Endothelial cell of umbilical vein (primary cell): ENCODE results near the gene CLGN. TPM values are rescaled to one million over a fixed set of nuclear protein-coding genes. Genes with fewer than 3 reads are reported as not detected.

ENCODE experiments used
- BruUV-seq: library from RNA; stranded (reverse); fragments of 400-500 nt; replicated peaks from 2 replicates; lab custom pipeline; 2021; lab: Mats Ljungman, UMichigan
- CTCF ChIA-PET: fragments of 300-600, 350-600 bp; sonication (Branson Sonifier 250); formaldehyde crosslinking; loops from one replicate; lab custom pipeline; 2021; ENCODE audit warnings: antibody characterized with exemption, inconsistent platforms; lab: Charles Lee
- POLR2A ChIA-PET: fragments of 300-600, 350-600 bp; sonication (Branson Sonifier 250); formaldehyde crosslinking; loops from one replicate; lab custom pipeline; 2021; ENCODE audit warnings: antibody characterized with exemption, inconsistent platforms; lab: Charles Lee
- DNase-seq: peaks from one replicate; pipeline ENCODE4 v3.0.0-alpha.2; 2011; ENCODE audit warnings: low read depth, low spot score
- FAIRE-seq: peaks from 2 replicates; lab custom pipeline; 2011; peaks lifted over from hg19 to GRCh38; lab: Jason Lieb, UNC
- H2AFZ ChIP-seq: 2 replicates; pipeline ENCODE4 v1.6.0; 2012; ENCODE audit warnings: low read depth, low read length, control low read depth, inconsistent platforms
- H3K27ac ChIP-seq: 2 replicates; pipeline ENCODE4 v1.5.1; 2011; ENCODE audit warnings: low read depth, mild to moderate bottlenecking, control low read depth, low read length, moderate library complexity; ENCODE audit not compliant: insufficient read depth
- H3K27me3 ChIP-seq, 2 experiments: 2 replicates each; pipeline versions ENCODE4 v1.6.0 to v1.6.1; 2011; ENCODE audit warnings: low read length in 2 of 2, mixed read lengths in 1 of 2; ENCODE audit not compliant: control insufficient read depth in 2 of 2, insufficient read depth in 2 of 2
- H3K36me3 ChIP-seq, 2 experiments: 2 replicates in 1 of 2; 3 replicates in 1 of 2; pipeline ENCODE4 v1.5.1; 2011; ENCODE audit warnings: low read length in 2 of 2, mild to moderate bottlenecking in 1 of 2, moderate library complexity in 1 of 2; ENCODE audit not compliant: control insufficient read depth in 2 of 2, insufficient read depth in 2 of 2; ENCODE audit errors: extremely low read depth in 1 of 2
- H3K4me1 ChIP-seq: 3 replicates; pipeline ENCODE4 v1.5.1; 2011; ENCODE audit warnings: mild to moderate bottlenecking, low read length; ENCODE audit not compliant: control insufficient read depth, insufficient read depth; ENCODE audit errors: extremely low read depth
- H3K4me2 ChIP-seq: 2 replicates; pipeline ENCODE4 v1.6.1; 2011; ENCODE audit warnings: low read length, control low read depth, mixed read lengths; ENCODE audit not compliant: insufficient read depth
- H3K4me3 ChIP-seq, 3 experiments: fragments of 200-600 bp in 1 of 3; sonication (generic), shearing (Covaris generic) in 1 of 3; replicated peaks in 1 of 3; 2 replicates each; pipeline ENCODE4 v1.5.1; 2011 to 2016; ENCODE audit warnings: control low read depth in 3 of 3, low read length in 3 of 3, mild to moderate bottlenecking in 2 of 3, inconsistent platforms in 1 of 3, low read depth in 1 of 3, moderate library complexity in 1 of 3; ENCODE audit not compliant: insufficient read depth in 1 of 3
- H3K79me2 ChIP-seq: 2 replicates; pipeline ENCODE4 v1.6.0; 2012; ENCODE audit warnings: low read length, inconsistent platforms; ENCODE audit not compliant: control insufficient read depth, insufficient read depth
- H3K9ac ChIP-seq: replicated peaks from 2 replicates; pipeline ENCODE3; 2011; ENCODE audit warnings: low read length, control low read depth; ENCODE audit not compliant: insufficient read depth; ENCODE audit errors: extremely low read depth
- H3K9me1 ChIP-seq: replicated peaks from 3 replicates; pipeline ENCODE4 v1.6.0; 2011; ENCODE audit warnings: mild to moderate bottlenecking, low read length; ENCODE audit not compliant: control insufficient read depth, insufficient read depth; ENCODE audit errors: extremely low read depth
- H3K9me3 ChIP-seq: replicated peaks from 2 replicates; pipeline ENCODE4 v1.5.1; 2012; ENCODE audit warnings: low read length, inconsistent platforms; ENCODE audit not compliant: control insufficient read depth, insufficient read depth
- H4K20me1 ChIP-seq: replicated peaks from 2 replicates; pipeline ENCODE3; 2011; ENCODE audit warnings: mild to moderate bottlenecking, low read length; ENCODE audit not compliant: control insufficient read depth, insufficient read depth; ENCODE audit errors: extremely low read depth
- CTCF ChIP-seq, 2 donors: IDR thresholded peaks; 1 replicate in 1 of 2; 2 replicates in 1 of 2; pipeline ENCODE4 v1.5.1; 2011; ENCODE audit warnings: low read length in 2 of 2, mild to moderate bottlenecking in 2 of 2, moderate library complexity in 2 of 2, control low read depth in 1 of 2, inconsistent platforms in 1 of 2, low read depth in 1 of 2; ENCODE audit not compliant: insufficient read depth in 1 of 2; ENCODE audit errors: extremely low read depth in 1 of 2
- EZH2 ChIP-seq: IDR thresholded peaks from 2 replicates; pipeline ENCODE4 v1.6.1; 2012; ENCODE audit warnings: borderline replicate concordance, low read depth, mild to moderate bottlenecking, moderate library complexity, low read length, inconsistent platforms; ENCODE audit not compliant: severe bottlenecking
- FOS ChIP-seq: IDR thresholded peaks from 2 replicates; pipeline ENCODE4 v1.6.1; 2011; ENCODE audit warnings: mild to moderate bottlenecking, low read length, moderate library complexity, borderline replicate concordance; ENCODE audit not compliant: insufficient read depth
- GATA2 ChIP-seq: IDR thresholded peaks from 2 replicates; pipeline ENCODE4 v1.7.0; 2011; ENCODE audit warnings: low read depth, mild to moderate bottlenecking, moderate library complexity, mixed read lengths, low read length; ENCODE audit not compliant: insufficient read length, insufficient read depth
- JUN ChIP-seq: IDR thresholded peaks from 2 replicates; pipeline ENCODE4 v1.6.1; 2011; ENCODE audit warnings: borderline replicate concordance, low read depth; ENCODE audit not compliant: insufficient read length, insufficient read depth
- MYC ChIP-seq: IDR thresholded peaks from one replicate; pipeline ENCODE4 v1.6.1; 2011; ENCODE audit warnings: mild to moderate bottlenecking, low read depth, low read length
- POLR2A ChIP-seq: IDR thresholded peaks from 2 replicates; pipeline ENCODE4 v1.6.1; 2012; ENCODE audit warnings: low read depth, mild to moderate bottlenecking, control low read depth, low read length
- POLR2AphosphoS5 ChIP-seq: IDR thresholded peaks from 2 replicates; pipeline ENCODE4 v1.6.1; 2012; ENCODE audit warnings: low read depth, mild to moderate bottlenecking, control low read depth, low read length, moderate library complexity; ENCODE audit not compliant: insufficient read depth
- dilution Hi-C: fragments of 300-500 bp; cut with MboI; formaldehyde crosslinking; loops from one replicate; pipeline ENCODE4 v1.15.0; 2019; ENCODE audit warnings: low sequenced_read_pairs; ENCODE audit not compliant: extremely low pct_ligation_motif_present
- intact Hi-C: fragments of 100-400 bp; cut with micrococcal nuclease; formaldehyde crosslinking; loops from one replicate; pipeline ENCODE4 v1.10.0; 2022
- polyA plus RNA-seq, 4 experiments: library from polyadenylated mRNA; depleted of rRNA in 3 of 4; stranded (reverse) in 3 of 4; unstranded in 1 of 4; fragments of >200 nt; gene quantifications; 2 replicates each; pipeline versions ENCODE4 v1.2.1 to v1.2.3, GENCODE V29; 2011 to 2012; ENCODE audit warnings: missing spikeins in 1 of 4
- total RNA-seq: library from RNA; stranded (reverse); gene quantifications from 2 replicates; pipeline ENCODE4 v1.2.3, GENCODE V29; 2021
- TF ChIP-seq, protein P1 (sequence below): IDR thresholded peaks from 2 replicates; pipeline ENCODE4 v1.6.1; 2011; ENCODE audit not compliant: insufficient read depth, insufficient read length

The CLGN gene
- total and polyA plus RNA-seq, 2 donors (not counting 3 experiments of a cell fraction or from before 2014, with no cell fraction given) = 0.12 to 1.00 TPM

DNA sequence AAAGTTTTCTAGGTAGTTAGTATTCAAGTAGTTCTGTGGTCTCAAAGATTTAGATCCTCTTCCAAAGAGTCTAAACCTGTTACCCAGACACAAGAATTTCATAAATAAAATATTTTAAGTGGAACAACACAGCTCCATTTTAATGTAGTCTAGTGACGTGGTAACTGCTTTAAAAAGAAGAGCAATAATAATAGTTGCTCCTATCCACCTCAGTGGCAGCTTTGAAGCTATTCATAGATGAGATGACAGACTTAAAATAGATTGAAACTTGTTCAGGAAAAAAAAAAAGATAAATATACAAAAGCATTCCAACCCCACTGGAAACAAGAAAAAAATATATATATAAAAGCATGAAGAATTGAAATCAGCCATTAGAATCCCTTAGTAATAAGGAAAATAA lies 39.4 kb downstream of the CLGN start:
- BruUV-seq = no TSS peak
- CTCF ChIA-PET = interaction anchor here (1.0 kb wide), 2 partner anchors 15 to 28 kb away, joined by 4 read pairs; partner anchors contain the start of gene SCOC
- dilution Hi-C loops = no loop called here

More for the DNA sequence above, 39.4 kb downstream of the CLGN start:
- Histone ChIP-seq H3K4me2 (no peak overlapping the region), H3K27ac (no peak overlapping the region), H3K4me3 (no peak overlapping the region), H2AFZ (no peak overlapping the region), H4K20me1 (no peaks in the 10 kb centered on the region), H3K4me1 (no peaks in the 10 kb centered on the region), H3K9me1 (no peaks in the 10 kb centered on the region), H3K27me3 (peaks cover 0 to 2% of the 10 kb centered on the region in 2 experiments), H3K9me3 (no peaks in the 10 kb centered on the region), H3K9ac (no peak overlapping the region), H3K36me3 (no peaks in the 10 kb centered on the region), H3K79me2 (no peaks in the 10 kb centered on the region)
- no peak for DNase-seq
- intact Hi-C loops = no loop called here
- POLR2A ChIA-PET = no interaction called here
- FAIRE-seq = no peak
- TF ChIP-seq MYC (no peak), EZH2 (no peak), FOS (no peak), GATA2 (no peak), POLR2A (no peak), CTCF (IDR thresholded peaks at IDR 0.05; ENCODE audit: extremely low read depth in 1 of 2, insufficient read depth in 1 of 2, low read depth in 1 of 2, low read length in 2 of 2) (no peak), JUN (no peak), POLR2AphosphoS5 (no peak)
- TF ChIP-seq, protein P1, sequence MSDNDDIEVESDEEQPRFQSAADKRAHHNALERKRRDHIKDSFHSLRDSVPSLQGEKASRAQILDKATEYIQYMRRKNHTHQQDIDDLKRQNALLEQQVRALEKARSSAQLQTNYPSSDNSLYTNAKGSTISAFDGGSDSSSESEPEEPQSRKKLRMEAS = no peak
